GM19452 (cell line): Measurements from ENCODE around the gene CENPO.
A peak's percentile ranks its signal among the peaks of the same experiment; 100 is the strongest.

Source experiments
- ATAC-seq: cut with Tn5 transposase; IDR thresholded peaks from one replicate; pipeline ENCODE4 v1.9.1; 2021; ENCODE audit not compliant: unreplicated experiment

The CENPO gene

GRCh38 chr2:24792874-24793760 is at the start of gene CENPO, which contains the start of gene PTRHD1:
Gene CENPO (plus strand): TSS chr2:24793425. CDS start chr2:24793920, 495 bp downstream.
Gene PTRHD1 (minus strand): TSS chr2:24793391. CDS start chr2:24793377, 14 bp downstream.
- peak; percentile 95 for ATAC-seq

- no peak for ATAC-seq
These were observed 49.3 kb upstream of the CENPO start for GRCh38 chr2:24743924-24744323.

GRCh38 chr2:24744356-24744755 is 48.9 kb upstream of the CENPO start:
- ATAC-seq, result no peak

- no peak for ATAC-seq
These were observed 47.4 kb upstream of the CENPO start for GRCh38 chr2:24745825-24746224.

GRCh38 chr2:24747299-24747698 is 45.9 kb upstream of the CENPO start:
- no peak for ATAC-seq

- ATAC-seq, result no peak
These were observed 44.0 kb upstream of the CENPO start for GRCh38 chr2:24749069-24749691.

GRCh38 chr2:24754985-24755705 is 38.1 kb upstream of the CENPO start:
- no peak for ATAC-seq

- no peak for ATAC-seq
These were observed 36.4 kb upstream of the CENPO start for GRCh38 chr2:24756789-24757188.

GRCh38 chr2:24761866-24762265 is 31.4 kb upstream of the CENPO start:
- no peak for ATAC-seq

- no peak for ATAC-seq
These were observed 30.7 kb upstream of the CENPO start for GRCh38 chr2:24762518-24762917.

GRCh38 chr2:24763843-24764242 is 29.4 kb upstream of the CENPO start:
- no peak for ATAC-seq

- ATAC-seq, result no peak
These were observed 26.6 kb upstream of the CENPO start for GRCh38 chr2:24766609-24767008.

- no peak for ATAC-seq
These were observed 25.2 kb upstream of the CENPO start for GRCh38 chr2:24768013-24768412.

- no peak for ATAC-seq
These were observed 24.6 kb upstream of the CENPO start for GRCh38 chr2:24768601-24769000.

- ATAC-seq, result no peak
These were observed 22.2 kb upstream of the CENPO start for GRCh38 chr2:24771061-24771460.

GRCh38 chr2:24771764-24772586 is 21.2 kb upstream of the CENPO start:
- no peak for ATAC-seq

- no peak for ATAC-seq
These were observed 18.9 kb upstream of the CENPO start for GRCh38 chr2:24774373-24774772.

GRCh38 chr2:24779116-24779515 is 14.1 kb upstream of the CENPO start:
- no peak for ATAC-seq

- no peak for ATAC-seq
These were observed 9.6 kb upstream of the CENPO start for GRCh38 chr2:24783641-24784040.

- peak; percentile 82 for ATAC-seq
These were observed 7.4 kb upstream of the CENPO start for GRCh38 chr2:24785671-24786321.
